Measurements from ENCODE around the gene PRKCA.

Gene PRKCA

GRCh38 chr17:66632731-66633130, 330.3 kb downstream of the PRKCA start:
- Histone ChIP-seq H3K27me3 (ENCODE audit: insufficient read depth, low read length) (no peaks in the 10 kb centered on the region), H3K27ac (ENCODE audit: low read depth, low read length) (no peak overlapping the region), H3K36me3 (ENCODE audit: insufficient read depth, low read length) (0 out of 2 replicates have a peak, but pooled peaks cover 3% of the 10 kb centered on the region), H3K79me2 (ENCODE audit: control insufficient read depth, insufficient read depth, low read length, unreplicated experiment) (peaks cover 10% of the 10 kb centered on the region), H2AFZ (ENCODE audit: low read length, unreplicated experiment) (no peak overlapping the region), H3K4me1 (ENCODE audit: control insufficient read depth, insufficient read depth, low read length, unreplicated experiment) (peaks cover 10% of the 10 kb centered on the region), H3K4me3 (ENCODE audit: low read depth, low read length) (no peak overlapping the region)

DNA sequence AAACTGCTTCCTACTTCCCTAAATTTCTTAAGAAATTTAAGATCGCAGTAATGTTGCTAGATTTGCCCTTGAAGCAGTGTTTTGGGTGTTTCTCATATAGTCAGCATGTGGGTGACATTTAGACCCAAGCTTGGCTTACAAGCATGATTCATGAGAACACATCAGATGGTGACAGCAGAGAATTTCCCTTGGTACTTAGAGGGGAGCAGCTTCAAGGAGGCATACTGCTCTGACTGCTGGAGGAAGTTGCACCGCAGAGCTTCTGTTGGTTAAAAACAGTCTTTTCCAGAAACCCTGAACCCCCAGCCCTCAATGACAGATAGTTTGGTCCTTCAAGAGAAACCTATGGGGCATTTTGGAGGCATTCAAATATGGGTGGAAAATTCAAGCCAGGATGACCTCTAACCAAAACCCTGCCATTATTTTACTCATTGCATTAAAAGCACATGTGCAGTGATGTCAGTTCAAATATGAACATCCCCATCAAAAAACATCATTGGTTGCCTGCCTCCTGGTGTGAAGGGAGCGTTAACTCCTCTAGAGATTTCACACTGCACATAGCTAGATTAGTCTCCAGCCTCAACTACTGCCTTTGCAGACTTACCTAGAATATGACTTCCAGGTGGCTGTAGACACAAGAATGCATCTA, 331.0 kb downstream of the PRKCA start:
- Histone ChIP-seq H3K4me1 (ENCODE audit: control insufficient read depth, insufficient read depth, low read length, unreplicated experiment) (peaks cover 10% of the 10 kb centered on the region), H3K27me3 (ENCODE audit: insufficient read depth, low read length) (no peaks in the 10 kb centered on the region), H3K36me3 (ENCODE audit: insufficient read depth, low read length) (0 out of 2 replicates have a peak, but pooled peaks cover 3% of the 10 kb centered on the region), H3K27ac (ENCODE audit: low read depth, low read length) (no peak overlapping the region), H2AFZ (ENCODE audit: low read length, unreplicated experiment) (no peak overlapping the region), H3K79me2 (ENCODE audit: control insufficient read depth, insufficient read depth, low read length, unreplicated experiment) (peaks cover 3% of the 10 kb centered on the region), H3K4me3 (ENCODE audit: low read depth, low read length) (no peak overlapping the region)

DNA sequence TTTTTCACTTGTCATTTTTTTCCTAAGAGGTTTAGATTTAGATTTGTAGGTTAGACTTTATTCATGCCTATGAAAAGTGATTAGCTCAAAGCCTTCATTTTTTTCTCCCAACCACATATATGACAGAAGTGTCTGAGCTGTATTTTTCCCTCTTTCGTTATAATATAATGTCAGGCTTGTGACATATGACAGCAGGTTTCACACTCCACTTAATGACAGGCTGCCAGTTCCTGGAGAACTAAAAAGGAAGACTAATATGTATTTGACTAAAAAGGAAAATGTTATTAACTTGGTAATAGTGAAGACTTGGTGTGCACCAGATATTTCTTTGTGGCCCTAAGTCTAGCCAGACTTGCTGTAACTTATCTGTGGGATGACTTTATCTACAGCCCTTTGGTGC, 331.8 kb downstream of the PRKCA start:
- Histone ChIP-seq H3K79me2 (ENCODE audit: control insufficient read depth, insufficient read depth, low read length, unreplicated experiment) (peaks cover 3% of the 10 kb centered on the region), H3K27ac (ENCODE audit: low read depth, low read length) (no peak overlapping the region), H2AFZ (ENCODE audit: low read length, unreplicated experiment) (no peak overlapping the region), H3K4me3 (ENCODE audit: low read depth, low read length) (no peak overlapping the region), H3K27me3 (ENCODE audit: insufficient read depth, low read length) (no peaks in the 10 kb centered on the region), H3K36me3 (ENCODE audit: insufficient read depth, low read length) (0 out of 2 replicates have a peak, but pooled peaks cover 3% of the 10 kb centered on the region), H3K4me1 (ENCODE audit: control insufficient read depth, insufficient read depth, low read length, unreplicated experiment) (peaks cover 10% of the 10 kb centered on the region)

- H3K79me2 ChIP-seq (ENCODE audit: control insufficient read depth, insufficient read depth, low read length, unreplicated experiment): no peaks in the 10 kb centered on the region
- no peak overlapping the region for H3K4me3 ChIP-seq (ENCODE audit: low read depth, low read length)
- no peak overlapping the region for H2AFZ ChIP-seq (ENCODE audit: low read length, unreplicated experiment)
- H3K36me3 ChIP-seq (ENCODE audit: insufficient read depth, low read length): peaks cover 3% of the 10 kb centered on the region; the same call in 1 of the 2 replicates
- H3K27me3 ChIP-seq (ENCODE audit: insufficient read depth, low read length): no peaks in the 10 kb centered on the region
- H3K27ac ChIP-seq (ENCODE audit: low read depth, low read length): no peak overlapping the region
- H3K4me1 ChIP-seq (ENCODE audit: control insufficient read depth, insufficient read depth, low read length, unreplicated experiment): peaks cover 10% of the 10 kb centered on the region
Measured at GRCh38 chr17:66635386-66636045, 333.1 kb downstream of the PRKCA start.

DNA sequence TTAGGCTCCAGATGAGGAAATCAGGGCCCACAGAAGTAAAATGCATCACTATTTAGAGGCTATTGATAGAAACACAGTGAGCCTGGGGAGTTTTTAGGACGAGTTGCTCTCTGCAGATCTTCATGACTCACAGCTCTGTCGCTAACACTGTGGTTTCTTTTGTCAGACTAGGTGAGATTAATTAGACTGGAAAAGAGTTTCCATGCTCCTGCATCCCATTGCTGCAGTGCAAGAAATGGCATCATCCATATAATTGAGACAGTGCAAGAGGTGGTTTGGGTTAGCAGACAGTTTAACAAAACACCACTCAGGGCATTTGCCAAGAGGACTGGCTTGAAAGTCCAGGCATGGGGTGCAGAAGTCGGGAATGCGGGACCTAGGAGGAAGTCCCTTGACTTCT, 333.7 kb downstream of the PRKCA start:
- Histone ChIP-seq H3K79me2 (ENCODE audit: control insufficient read depth, insufficient read depth, low read length, unreplicated experiment) (no peaks in the 10 kb centered on the region), H3K4me3 (ENCODE audit: low read depth, low read length) (no peak overlapping the region), H3K27ac (ENCODE audit: low read depth, low read length) (no peak overlapping the region), H3K27me3 (ENCODE audit: insufficient read depth, low read length) (no peaks in the 10 kb centered on the region), H3K4me1 (ENCODE audit: control insufficient read depth, insufficient read depth, low read length, unreplicated experiment) (peaks cover 10% of the 10 kb centered on the region), H3K36me3 (ENCODE audit: insufficient read depth, low read length) (peaks cover 3% of the 10 kb centered on the region; the same call in 1 of the 2 replicates), H2AFZ (ENCODE audit: low read length, unreplicated experiment) (no peak overlapping the region)

GRCh38 chr17:66637491-66637890, 335.1 kb downstream of the PRKCA start:
- peaks cover 10% of the 10 kb centered on the region for H3K4me1 ChIP-seq (ENCODE audit: control insufficient read depth, insufficient read depth, low read length, unreplicated experiment)
- no peak overlapping the region for H2AFZ ChIP-seq (ENCODE audit: low read length, unreplicated experiment)
- H3K27me3 ChIP-seq (ENCODE audit: insufficient read depth, low read length): no peaks in the 10 kb centered on the region
- no peak overlapping the region for H3K27ac ChIP-seq (ENCODE audit: low read depth, low read length)
- no peaks in the 10 kb centered on the region for H3K79me2 ChIP-seq (ENCODE audit: control insufficient read depth, insufficient read depth, low read length, unreplicated experiment)
- peaks cover 10% of the 10 kb centered on the region; the same call in 1 of the 2 replicates for H3K36me3 ChIP-seq (ENCODE audit: insufficient read depth, low read length)
- H3K4me3 ChIP-seq (ENCODE audit: low read depth, low read length): no peak overlapping the region

- Histone ChIP-seq H2AFZ (ENCODE audit: low read length, unreplicated experiment) (no peak overlapping the region), H3K27me3 (ENCODE audit: insufficient read depth, low read length) (no peaks in the 10 kb centered on the region), H3K79me2 (ENCODE audit: control insufficient read depth, insufficient read depth, low read length, unreplicated experiment) (no peaks in the 10 kb centered on the region), H3K4me1 (ENCODE audit: control insufficient read depth, insufficient read depth, low read length, unreplicated experiment) (no peaks in the 10 kb centered on the region), H3K4me3 (ENCODE audit: low read depth, low read length) (no peak overlapping the region), H3K27ac (ENCODE audit: low read depth, low read length) (no peak overlapping the region), H3K36me3 (ENCODE audit: insufficient read depth, low read length) (peaks cover 11% of the 10 kb centered on the region; the same call in 1 of the 2 replicates)
Measured at GRCh38 chr17:66638707-66639479, 336.5 kb downstream of the PRKCA start.

DNA sequence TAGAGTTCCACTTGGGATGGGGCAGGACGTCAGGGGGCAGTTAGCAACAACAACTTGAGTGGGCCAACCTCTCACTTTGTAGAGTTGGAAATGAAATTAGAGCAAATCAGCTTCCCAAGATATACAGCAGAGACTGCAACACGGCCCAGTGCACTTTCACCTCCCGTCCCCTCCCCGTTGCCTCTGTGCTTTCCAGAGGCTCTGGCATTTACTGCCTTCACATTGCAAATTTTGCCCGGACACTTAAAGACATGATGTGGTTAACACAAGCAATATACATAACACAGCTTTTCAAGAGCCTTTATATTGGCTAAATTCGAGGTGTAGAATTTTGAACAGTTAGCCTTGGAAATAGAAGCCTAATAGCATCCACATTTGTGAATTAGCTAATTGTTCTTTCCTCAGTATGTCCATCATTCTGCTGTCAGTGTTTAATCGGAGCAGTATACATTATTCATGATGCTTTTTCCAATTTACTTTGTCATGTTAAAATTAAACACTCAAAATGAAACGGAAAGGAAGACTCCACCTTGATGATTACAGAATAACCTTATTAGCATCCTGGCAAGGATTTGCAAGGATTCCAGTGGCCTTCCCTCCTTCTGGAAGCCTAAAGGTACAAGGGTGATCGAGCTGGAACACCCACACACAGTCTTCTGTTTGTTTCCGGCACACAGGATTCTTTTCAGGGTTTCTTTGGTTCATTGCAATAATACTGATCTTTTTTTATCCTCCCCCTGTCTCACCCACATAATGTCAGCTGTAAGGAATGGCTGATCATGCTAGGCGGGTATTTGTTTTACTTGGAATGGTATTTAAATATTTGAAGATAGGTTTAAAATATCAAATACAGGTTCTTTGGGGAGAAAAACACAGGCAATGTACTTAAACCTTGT, 341.6 kb downstream of the PRKCA start:
- H3K27me3 ChIP-seq (ENCODE audit: insufficient read depth, low read length): no peaks in the 10 kb centered on the region
- H2AFZ ChIP-seq (ENCODE audit: low read length, unreplicated experiment): no peak overlapping the region
- peaks cover 26% of the 10 kb centered on the region; the same call in 1 of the 2 replicates for H3K36me3 ChIP-seq (ENCODE audit: insufficient read depth, low read length)
- no peaks in the 10 kb centered on the region for H3K4me1 ChIP-seq (ENCODE audit: control insufficient read depth, insufficient read depth, low read length, unreplicated experiment)
- no peak overlapping the region for H3K4me3 ChIP-seq (ENCODE audit: low read depth, low read length)
- H3K79me2 ChIP-seq (ENCODE audit: control insufficient read depth, insufficient read depth, low read length, unreplicated experiment): no peaks in the 10 kb centered on the region
- H3K27ac ChIP-seq (ENCODE audit: low read depth, low read length): no peak overlapping the region

- H3K27ac ChIP-seq (ENCODE audit: low read depth, low read length): no peak overlapping the region
- H3K27me3 ChIP-seq (ENCODE audit: insufficient read depth, low read length): no peaks in the 10 kb centered on the region
- H3K79me2 ChIP-seq (ENCODE audit: control insufficient read depth, insufficient read depth, low read length, unreplicated experiment): no peaks in the 10 kb centered on the region
- H3K36me3 ChIP-seq (ENCODE audit: insufficient read depth, low read length): peaks cover 26% of the 10 kb centered on the region; the same call in 1 of the 2 replicates
- no peak overlapping the region for H3K4me3 ChIP-seq (ENCODE audit: low read depth, low read length)
- H3K4me1 ChIP-seq (ENCODE audit: control insufficient read depth, insufficient read depth, low read length, unreplicated experiment): no peaks in the 10 kb centered on the region
- H2AFZ ChIP-seq (ENCODE audit: low read length, unreplicated experiment): no peak overlapping the region
Measured at GRCh38 chr17:66645259-66645658, 342.8 kb downstream of the PRKCA start.

DNA sequence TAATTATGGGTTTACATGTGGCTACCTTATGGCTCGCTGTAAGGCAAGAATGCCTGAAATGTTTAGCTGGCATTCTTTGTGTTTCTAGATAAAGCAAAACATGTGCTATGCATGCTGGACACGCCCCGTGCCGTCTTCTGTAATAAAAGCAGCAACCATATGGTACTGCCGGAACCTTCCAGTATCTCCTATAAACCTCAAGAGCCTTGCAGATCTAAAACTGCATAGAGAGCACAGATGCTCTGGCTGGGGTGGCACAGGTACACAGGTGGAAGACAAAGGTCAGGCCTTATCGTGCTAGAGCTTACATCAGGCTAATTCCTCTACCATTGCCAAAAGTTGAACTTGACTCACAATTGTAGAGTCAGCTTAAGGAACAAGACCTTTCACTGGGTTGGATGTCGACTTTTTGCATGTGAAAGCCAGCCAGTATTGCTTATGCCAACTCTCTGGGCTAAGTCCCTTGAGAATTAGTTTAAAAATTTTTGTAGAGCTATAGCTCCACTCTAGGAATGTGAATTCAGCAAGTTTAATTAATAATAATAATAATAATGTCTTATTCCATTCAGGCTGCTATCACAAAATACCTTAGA, 345.1 kb downstream of the PRKCA start:
- Histone ChIP-seq H3K4me1 (ENCODE audit: control insufficient read depth, insufficient read depth, low read length, unreplicated experiment) (peaks cover 3% of the 10 kb centered on the region), H3K79me2 (ENCODE audit: control insufficient read depth, insufficient read depth, low read length, unreplicated experiment) (no peaks in the 10 kb centered on the region), H2AFZ (ENCODE audit: low read length, unreplicated experiment) (no peak overlapping the region), H3K4me3 (ENCODE audit: low read depth, low read length) (no peak overlapping the region), H3K27ac (ENCODE audit: low read depth, low read length) (no peak overlapping the region), H3K36me3 (ENCODE audit: insufficient read depth, low read length) (peaks cover 19% of the 10 kb centered on the region), H3K27me3 (ENCODE audit: insufficient read depth, low read length) (no peaks in the 10 kb centered on the region)

All from ACC112 (cell line).